GM12874 (cell line): ENCODE data around the gene SMIM10.

Source experiments
- TF ChIP-seq, protein P1 (sequence below): IDR thresholded peaks from 2 replicates; pipeline ENCODE4 v1.5.1; 2011; ENCODE audit warnings: low read depth, mild to moderate bottlenecking, control low read depth, low read length, moderate library complexity; ENCODE audit not compliant: insufficient read depth

The SMIM10 gene

DNA sequence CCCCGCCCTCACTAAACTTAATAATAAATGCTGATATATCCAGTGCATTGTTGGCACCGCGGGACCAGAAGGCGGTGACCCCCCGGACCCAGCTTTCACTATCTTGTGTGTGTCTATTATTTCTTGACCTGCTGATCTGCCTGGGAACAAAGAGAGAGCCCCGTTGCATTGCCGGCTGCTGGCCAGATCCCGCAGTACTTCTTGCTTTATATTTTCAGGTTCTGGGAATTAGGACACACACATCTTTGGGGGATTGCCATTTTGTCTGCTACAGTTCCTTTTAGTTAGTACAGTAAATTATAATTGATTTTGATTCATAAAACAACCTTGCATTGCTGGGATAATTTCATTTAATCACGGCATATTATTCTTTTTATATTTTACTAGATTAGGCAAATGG is 33.7 kb downstream of the SMIM10 start:
- TF ChIP-seq, protein P1, sequence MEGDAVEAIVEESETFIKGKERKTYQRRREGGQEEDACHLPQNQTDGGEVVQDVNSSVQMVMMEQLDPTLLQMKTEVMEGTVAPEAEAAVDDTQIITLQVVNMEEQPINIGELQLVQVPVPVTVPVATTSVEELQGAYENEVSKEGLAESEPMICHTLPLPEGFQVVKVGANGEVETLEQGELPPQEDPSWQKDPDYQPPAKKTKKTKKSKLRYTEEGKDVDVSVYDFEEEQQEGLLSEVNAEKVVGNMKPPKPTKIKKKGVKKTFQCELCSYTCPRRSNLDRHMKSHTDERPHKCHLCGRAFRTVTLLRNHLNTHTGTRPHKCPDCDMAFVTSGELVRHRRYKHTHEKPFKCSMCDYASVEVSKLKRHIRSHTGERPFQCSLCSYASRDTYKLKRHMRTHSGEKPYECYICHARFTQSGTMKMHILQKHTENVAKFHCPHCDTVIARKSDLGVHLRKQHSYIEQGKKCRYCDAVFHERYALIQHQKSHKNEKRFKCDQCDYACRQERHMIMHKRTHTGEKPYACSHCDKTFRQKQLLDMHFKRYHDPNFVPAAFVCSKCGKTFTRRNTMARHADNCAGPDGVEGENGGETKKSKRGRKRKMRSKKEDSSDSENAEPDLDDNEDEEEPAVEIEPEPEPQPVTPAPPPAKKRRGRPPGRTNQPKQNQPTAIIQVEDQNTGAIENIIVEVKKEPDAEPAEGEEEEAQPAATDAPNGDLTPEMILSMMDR = no peak
